IMR-90 (cell line): Measurements from ENCODE around the gene CACNA2D3.

Source experiments
- MAZ ChIP-seq: IDR thresholded peaks from 2 replicates; pipeline ENCODE4 v1.6.1; 2012; ENCODE audit warnings: low read depth, mild to moderate bottlenecking, low read length, improper control_type of control experiment, moderate library complexity, borderline replicate concordance
- MXI1 ChIP-seq: IDR thresholded peaks from 2 replicates; pipeline ENCODE4 v1.6.1; 2012; ENCODE audit warnings: low read depth, mild to moderate bottlenecking, low read length, moderate library complexity, borderline replicate concordance
- NFE2L2 ChIP-seq: fragments of 150-350 bp; IDR thresholded peaks from 2 replicates; pipeline ENCODE4 v1.6.1; 2016; ENCODE audit warnings: low read depth, mild to moderate bottlenecking, low read length
- POLR2A ChIP-seq: IDR thresholded peaks from 2 replicates; pipeline ENCODE4 v1.6.1; 2012; ENCODE audit warnings: mild to moderate bottlenecking, low read depth, low read length
- RAD21 ChIP-seq: IDR thresholded peaks from 2 replicates; pipeline ENCODE4 v1.6.1; 2012; ENCODE audit warnings: low read length, improper control_type of control experiment
- RCOR1 ChIP-seq: IDR thresholded peaks from 2 replicates; pipeline ENCODE4 v1.6.1; 2012; ENCODE audit warnings: mild to moderate bottlenecking, low read length, improper control_type of control experiment; ENCODE audit not compliant: insufficient replicate concordance
- RFX5 ChIP-seq: IDR thresholded peaks from 2 replicates; pipeline ENCODE4 v1.8.0; 2012; ENCODE audit warnings: low read depth, mild to moderate bottlenecking, low read length, moderate library complexity
- SMC3 ChIP-seq: fragments of 150-350 bp; IDR thresholded peaks from 2 replicates; pipeline ENCODE4 v1.6.1; 2016; ENCODE audit warnings: low read depth, mild to moderate bottlenecking, antibody characterized with exemption, low read length, moderate library complexity
- TF ChIP-seq, protein P1 (sequence below): conservative IDR thresholded peaks from 2 replicates; pipeline ENCODE4 v1.5.1; 2012; ENCODE audit warnings: mild to moderate bottlenecking, low read depth, low read length, improper control_type of control experiment
- TF ChIP-seq, protein P2 (sequence below): fragments of 150-350 bp; IDR thresholded peaks from 2 replicates; pipeline ENCODE4 v1.6.1; 2016; ENCODE audit warnings: low read depth, mild to moderate bottlenecking, low read length, moderate library complexity, borderline replicate concordance
- TF ChIP-seq, protein P3 (sequence below): fragments of 150-350 bp; IDR thresholded peaks from 2 replicates; pipeline ENCODE4 v1.6.1; 2017; ENCODE audit warnings: mild to moderate bottlenecking, antibody characterized with exemption, low read length, low read depth

DNA sequence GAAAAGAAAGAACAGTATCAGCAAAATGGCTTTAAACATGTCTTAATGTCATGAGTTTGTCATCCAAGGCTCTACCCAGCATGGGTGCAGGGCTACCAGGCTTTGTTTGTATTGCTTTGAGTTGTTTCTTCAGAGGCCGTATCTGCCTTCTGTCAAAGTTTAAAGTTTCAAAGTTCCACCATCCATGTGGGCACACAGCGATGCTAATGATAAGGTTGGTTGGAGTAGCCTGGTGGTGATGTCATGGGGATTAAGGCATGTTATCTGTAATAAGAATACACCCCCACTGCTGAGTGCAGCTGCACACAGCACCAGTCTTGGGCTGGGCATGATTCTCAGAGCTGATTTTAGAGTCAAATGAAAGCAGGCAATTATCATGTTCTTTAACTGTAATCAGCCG lies 877.5 kb downstream of the CACNA2D3 start:
- TF ChIP-seq, protein P1, sequence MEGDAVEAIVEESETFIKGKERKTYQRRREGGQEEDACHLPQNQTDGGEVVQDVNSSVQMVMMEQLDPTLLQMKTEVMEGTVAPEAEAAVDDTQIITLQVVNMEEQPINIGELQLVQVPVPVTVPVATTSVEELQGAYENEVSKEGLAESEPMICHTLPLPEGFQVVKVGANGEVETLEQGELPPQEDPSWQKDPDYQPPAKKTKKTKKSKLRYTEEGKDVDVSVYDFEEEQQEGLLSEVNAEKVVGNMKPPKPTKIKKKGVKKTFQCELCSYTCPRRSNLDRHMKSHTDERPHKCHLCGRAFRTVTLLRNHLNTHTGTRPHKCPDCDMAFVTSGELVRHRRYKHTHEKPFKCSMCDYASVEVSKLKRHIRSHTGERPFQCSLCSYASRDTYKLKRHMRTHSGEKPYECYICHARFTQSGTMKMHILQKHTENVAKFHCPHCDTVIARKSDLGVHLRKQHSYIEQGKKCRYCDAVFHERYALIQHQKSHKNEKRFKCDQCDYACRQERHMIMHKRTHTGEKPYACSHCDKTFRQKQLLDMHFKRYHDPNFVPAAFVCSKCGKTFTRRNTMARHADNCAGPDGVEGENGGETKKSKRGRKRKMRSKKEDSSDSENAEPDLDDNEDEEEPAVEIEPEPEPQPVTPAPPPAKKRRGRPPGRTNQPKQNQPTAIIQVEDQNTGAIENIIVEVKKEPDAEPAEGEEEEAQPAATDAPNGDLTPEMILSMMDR, result no peak
- TF ChIP-seq SMC3, result no peak
- TF ChIP-seq POLR2A, result no peak
- TF ChIP-seq RCOR1, result no peak
- no peak for TF ChIP-seq MAZ
- no peak for TF ChIP-seq MXI1
- TF ChIP-seq RAD21, result no peak
- no peak for TF ChIP-seq RFX5
- no peak for TF ChIP-seq NFE2L2
- TF ChIP-seq, protein P2, sequence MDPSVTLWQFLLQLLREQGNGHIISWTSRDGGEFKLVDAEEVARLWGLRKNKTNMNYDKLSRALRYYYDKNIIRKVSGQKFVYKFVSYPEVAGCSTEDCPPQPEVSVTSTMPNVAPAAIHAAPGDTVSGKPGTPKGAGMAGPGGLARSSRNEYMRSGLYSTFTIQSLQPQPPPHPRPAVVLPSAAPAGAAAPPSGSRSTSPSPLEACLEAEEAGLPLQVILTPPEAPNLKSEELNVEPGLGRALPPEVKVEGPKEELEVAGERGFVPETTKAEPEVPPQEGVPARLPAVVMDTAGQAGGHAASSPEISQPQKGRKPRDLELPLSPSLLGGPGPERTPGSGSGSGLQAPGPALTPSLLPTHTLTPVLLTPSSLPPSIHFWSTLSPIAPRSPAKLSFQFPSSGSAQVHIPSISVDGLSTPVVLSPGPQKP, result no peak
- TF ChIP-seq, protein P3, sequence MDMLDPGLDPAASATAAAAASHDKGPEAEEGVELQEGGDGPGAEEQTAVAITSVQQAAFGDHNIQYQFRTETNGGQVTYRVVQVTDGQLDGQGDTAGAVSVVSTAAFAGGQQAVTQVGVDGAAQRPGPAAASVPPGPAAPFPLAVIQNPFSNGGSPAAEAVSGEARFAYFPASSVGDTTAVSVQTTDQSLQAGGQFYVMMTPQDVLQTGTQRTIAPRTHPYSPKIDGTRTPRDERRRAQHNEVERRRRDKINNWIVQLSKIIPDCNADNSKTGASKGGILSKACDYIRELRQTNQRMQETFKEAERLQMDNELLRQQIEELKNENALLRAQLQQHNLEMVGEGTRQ, result no peak
